HEK293T (cell line): ENCODE results near the gene ROCK1.

Experiments used
- CTCF ChIA-PET: fragments of 350-600 bp; formaldehyde crosslinking; extraction: SDS; loops from one replicate; lab custom pipeline; 2021; ENCODE audit warnings: antibody characterized with exemption, inconsistent platforms; lab: Yijun Ruan, JAX
- POLR2A ChIA-PET: fragments of 350-600 bp; formaldehyde crosslinking; extraction: SDS; loops from one replicate; lab custom pipeline; 2020; ENCODE audit warnings: antibody characterized with exemption, inconsistent platforms; lab: Yijun Ruan, JAX
- DNase-seq: peaks from one replicate; pipeline ENCODE4 v3.0.0; 2012; ENCODE audit warnings: mixed read lengths; ENCODE audit errors: extremely low spot score
- ARNT ChIP-seq: fragments of 450-650 bp; IDR thresholded peaks from 2 replicates; pipeline ENCODE4 v1.6.1; 2017; ENCODE audit warnings: mild to moderate bottlenecking
- BHLHE40 ChIP-seq: fragments of 450-650 bp; IDR thresholded peaks from 2 replicates; pipeline ENCODE4 v1.6.1; 2016; ENCODE audit warnings: mild to moderate bottlenecking, moderate library complexity, borderline replicate concordance
- CTBP1 ChIP-seq: fragments of 450-650 bp; IDR thresholded peaks from 2 replicates; pipeline ENCODE4 v1.6.1; 2016; ENCODE audit warnings: borderline replicate concordance
- ELF4 ChIP-seq: fragments of 450-650 bp; IDR thresholded peaks from 2 replicates; pipeline ENCODE4 v1.6.1; 2017; ENCODE audit warnings: antibody characterized with exemption
- FOXA1 ChIP-seq: fragments of 450-650 bp; IDR thresholded peaks from 2 replicates; pipeline ENCODE4 v1.6.1; 2016; ENCODE audit warnings: mild to moderate bottlenecking
- FOXK2 ChIP-seq: fragments of 450-650 bp; IDR thresholded peaks from 2 replicates; pipeline ENCODE4 v1.6.1; 2016; ENCODE audit warnings: mild to moderate bottlenecking
- FOXM1 ChIP-seq: fragments of 450-650 bp; IDR thresholded peaks from 2 replicates; pipeline ENCODE4 v1.6.1; 2017; ENCODE audit warnings: mild to moderate bottlenecking, borderline replicate concordance
- HDGF ChIP-seq: fragments of 450-650 bp; IDR thresholded peaks from 2 replicates; pipeline ENCODE4 v1.6.1; 2017; ENCODE audit warnings: antibody characterized with exemption, borderline replicate concordance
- L3MBTL2 ChIP-seq: fragments of 450-650 bp; conservative IDR thresholded peaks from 2 replicates; pipeline ENCODE4 v1.6.1; 2016; ENCODE audit warnings: mild to moderate bottlenecking
- LEF1 ChIP-seq: fragments of 450-650 bp; IDR thresholded peaks from 2 replicates; pipeline ENCODE4 v1.6.1; 2017; ENCODE audit warnings: mild to moderate bottlenecking, borderline replicate concordance
- NFRKB ChIP-seq: fragments of 450-650 bp; IDR thresholded peaks from 2 replicates; pipeline ENCODE4 v1.6.1; 2016; ENCODE audit warnings: mild to moderate bottlenecking, moderate library complexity
- PKNOX1 ChIP-seq: fragments of 450-650 bp; IDR thresholded peaks from 2 replicates; pipeline ENCODE4 v1.6.1; 2016
- SP1 ChIP-seq: fragments of 450-650 bp; IDR thresholded peaks from 2 replicates; pipeline ENCODE4 v1.6.1; 2017
- SUZ12 ChIP-seq: fragments of 450-650 bp; IDR thresholded peaks from 2 replicates; pipeline ENCODE4 v1.6.1; 2016; ENCODE audit warnings: mild to moderate bottlenecking
- TARDBP ChIP-seq: fragments of 450-650 bp; IDR thresholded peaks from 2 replicates; pipeline ENCODE4 v1.6.1; 2016
- ZNF384 ChIP-seq: fragments of 450-650 bp; IDR thresholded peaks from 2 replicates; pipeline ENCODE4 v1.6.1; 2016

The ROCK1 gene

GRCh38 chr18:21080576-21080975 is 31.0 kb downstream of the ROCK1 start:
- DNase-seq: no peak
- POLR2A ChIA-PET: no interaction called here
- CTCF ChIA-PET: no interaction called here
- no peak for TF ChIP-seq CTBP1
- no peak for TF ChIP-seq HDGF
- TF ChIP-seq SP1: no peak
- no peak for TF ChIP-seq SUZ12

- DNase-seq: no peak
- ChIA-PET POLR2A (interaction anchor here (1.6 kb wide), 1 partner anchor 37 kb away, joined by 4 read pairs; the partner anchor contains the start of gene ROCK1), CTCF (no interaction called here)
- no peak for TF ChIP-seq ARNT
- no peak for TF ChIP-seq FOXM1
- TF ChIP-seq L3MBTL2: no peak
- TF ChIP-seq FOXA1: no peak
- TF ChIP-seq PKNOX1: no peak
- TF ChIP-seq FOXK2: no peak
- no peak for TF ChIP-seq CTBP1
- no peak for TF ChIP-seq HDGF
- no peak for TF ChIP-seq SUZ12
- no peak for TF ChIP-seq LEF1
- TF ChIP-seq ELF4: no peak
- TF ChIP-seq ZNF384: no peak
- TF ChIP-seq SP1: no peak
- no peak for TF ChIP-seq NFRKB
Measured at GRCh38 chr18:21074336-21075323, 37.0 kb downstream of the ROCK1 start.

DNA sequence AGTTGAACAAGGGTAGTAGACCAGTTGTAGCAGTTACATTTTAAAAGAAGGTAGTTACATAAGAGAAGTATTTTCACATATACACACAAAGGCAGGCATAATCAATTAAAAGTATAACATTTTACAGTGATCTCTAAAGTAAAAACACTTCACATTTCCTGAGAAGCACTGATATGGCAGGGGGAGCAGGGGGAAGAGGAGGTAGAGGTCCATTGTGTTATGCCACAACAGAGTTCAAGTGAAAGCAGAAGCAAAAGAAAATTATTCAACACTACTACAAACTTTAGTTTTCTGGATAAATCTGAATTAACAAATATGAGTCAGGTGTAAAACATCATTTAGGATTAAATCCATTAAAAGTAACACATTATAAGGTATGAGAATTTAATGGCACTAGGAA is 38.4 kb downstream of the ROCK1 start:
- no peak for DNase-seq
- ChIA-PET CTCF (no interaction called here), POLR2A (interaction anchor here (1.6 kb wide), 1 partner anchor 39 kb away, joined by 4 read pairs; the partner anchor contains the start of gene ROCK1)
- TF ChIP-seq BHLHE40: no peak
- no peak for TF ChIP-seq SUZ12
- no peak for TF ChIP-seq HDGF
- no peak for TF ChIP-seq CTBP1
- no peak for TF ChIP-seq SP1
- no peak for TF ChIP-seq ELF4

GRCh38 chr18:21071071-21071470 is 40.5 kb downstream of the ROCK1 start:
- DNase-seq: no peak
- TF ChIP-seq HDGF: no peak
- TF ChIP-seq L3MBTL2: no peak
- no peak for TF ChIP-seq ZNF384
- TF ChIP-seq ELF4: no peak
- TF ChIP-seq LEF1: no peak
- no peak for TF ChIP-seq BHLHE40
- TF ChIP-seq ARNT: no peak
- TF ChIP-seq FOXA1: no peak
- no peak for TF ChIP-seq FOXK2
- no peak for TF ChIP-seq NFRKB
- TF ChIP-seq PKNOX1: no peak
- no peak for TF ChIP-seq CTBP1
- TF ChIP-seq SUZ12: no peak
- no peak for TF ChIP-seq FOXM1
- TF ChIP-seq TARDBP: no peak
- no peak for TF ChIP-seq SP1
- ChIA-PET CTCF (no interaction called here), POLR2A (no interaction called here)

GRCh38 chr18:21069468-21069867 is 42.1 kb downstream of the ROCK1 start:
- no peak for DNase-seq
- POLR2A ChIA-PET: no interaction called here
- TF ChIP-seq TARDBP (no peak), PKNOX1 (peak; percentile 66; the same call in 1 of the 2 replicates)
- CTCF ChIA-PET: no interaction called here

GRCh38 chr18:21064347-21064746 is 47.3 kb downstream of the ROCK1 start:
- CTCF ChIA-PET: no interaction called here
- POLR2A ChIA-PET: no interaction called here
- DNase-seq: no peak
- no peak for TF ChIP-seq ELF4
- no peak for TF ChIP-seq NFRKB
- no peak for TF ChIP-seq FOXM1
- no peak for TF ChIP-seq FOXK2
- no peak for TF ChIP-seq PKNOX1
- no peak for TF ChIP-seq ARNT
- TF ChIP-seq L3MBTL2: no peak
- TF ChIP-seq SP1: no peak
- TF ChIP-seq FOXA1: no peak
- no peak for TF ChIP-seq ZNF384
